ENCODE data around the gene SV2C. TPM values are rescaled to one million over a fixed set of nuclear protein-coding genes. Genes with fewer than 3 reads are reported as not detected.

Gene SV2C
- total RNA-seq, 1 experiment from 2014 or later, result not detected

GRCh38 chr5:76234665-76235064, 151.5 kb downstream of the SV2C start (continued):
- TF ChIP-seq JUND (IDR thresholded peaks at IDR 0.05) (no peak), SRF (IDR thresholded peaks at IDR 0.05; ENCODE audit: low read depth) (no peak), TCF7L2 (IDR thresholded peaks at IDR 0.05; ENCODE audit: borderline replicate concordance, extremely low read depth, insufficient read depth, insufficient read length) (no peak)

- H4K20me1 ChIP-seq (ENCODE audit: insufficient read depth), result no peaks in the 10 kb centered on the region
- BruUV-seq (replicated peaks), result no TSS peak
- no peak overlapping the region for H3K27ac ChIP-seq (ENCODE audit: low read depth, low read length)
- TF ChIP-seq, protein P1, sequence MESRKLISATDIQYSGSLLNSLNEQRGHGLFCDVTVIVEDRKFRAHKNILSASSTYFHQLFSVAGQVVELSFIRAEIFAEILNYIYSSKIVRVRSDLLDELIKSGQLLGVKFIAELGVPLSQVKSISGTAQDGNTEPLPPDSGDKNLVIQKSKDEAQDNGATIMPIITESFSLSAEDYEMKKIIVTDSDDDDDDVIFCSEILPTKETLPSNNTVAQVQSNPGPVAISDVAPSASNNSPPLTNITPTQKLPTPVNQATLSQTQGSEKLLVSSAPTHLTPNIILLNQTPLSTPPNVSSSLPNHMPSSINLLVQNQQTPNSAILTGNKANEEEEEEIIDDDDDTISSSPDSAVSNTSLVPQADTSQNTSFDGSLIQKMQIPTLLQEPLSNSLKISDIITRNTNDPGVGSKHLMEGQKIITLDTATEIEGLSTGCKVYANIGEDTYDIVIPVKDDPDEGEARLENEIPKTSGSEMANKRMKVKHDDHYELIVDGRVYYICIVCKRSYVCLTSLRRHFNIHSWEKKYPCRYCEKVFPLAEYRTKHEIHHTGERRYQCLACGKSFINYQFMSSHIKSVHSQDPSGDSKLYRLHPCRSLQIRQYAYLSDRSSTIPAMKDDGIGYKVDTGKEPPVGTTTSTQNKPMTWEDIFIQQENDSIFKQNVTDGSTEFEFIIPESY (IDR thresholded peaks at IDR 0.05; ENCODE audit: extremely low read depth, insufficient replicate concordance, low read length), result no peak
- TF ChIP-seq FOSL1 (IDR thresholded peaks at IDR 0.05; ENCODE audit: low read depth) (no peak), SP1 (IDR thresholded peaks at IDR 0.05; ENCODE audit: low read depth) (no peak), ZFX (IDR thresholded peaks at IDR 0.05) (no peak), MAX (IDR thresholded peaks at IDR 0.05) (no peak), TCF7L2 (IDR thresholded peaks at IDR 0.05; ENCODE audit: borderline replicate concordance, extremely low read depth, insufficient read depth, insufficient read length) (no peak), CTCF (IDR thresholded peaks at IDR 0.05 in 2 of 3, conservative IDR thresholded peaks at IDR 0.05 in 1 of 3; ENCODE audit: borderline replicate concordance in 1 of 3, insufficient read depth in 1 of 3, low read depth in 2 of 3, low read length in 2 of 3) (no peak), EZH2 (IDR thresholded peaks at IDR 0.05) (no peak)
- H2AFZ ChIP-seq (ENCODE audit: low read depth, low read length, poor library complexity, severe bottlenecking), result no peak overlapping the region
- no peaks in the 10 kb centered on the region for H3K9me2 ChIP-seq (ENCODE audit: insufficient read depth)
- intact Hi-C loops (cut with micrococcal nuclease), result no loop called here
- H3K36me3 ChIP-seq (ENCODE audit: control insufficient read depth in 1 of 2, insufficient read depth in 2 of 2, low read length in 2 of 2), result no peaks in the 10 kb centered on the region
- DNase-seq (ENCODE audit: low read depth, low spot score), result no peak
- peaks cover 18% of the 10 kb centered on the region for H3K27me3 ChIP-seq (ENCODE audit: insufficient read depth, low read length)
- no peaks in the 10 kb centered on the region for H3K79me2 ChIP-seq (ENCODE audit: insufficient read depth, low read length)
- ChIA-PET POLR2A (no interaction called here), CTCF (no interaction called here), RAD21 (ENCODE audit: low non-redundant PET in 1 of 2, low total read pairs in 2 of 2, uncharacterized antibody in 2 of 2, unreplicated experiment in 2 of 2) (no interaction called here)
- no peaks in the 10 kb centered on the region for H3K9me3 ChIP-seq (ENCODE audit: control insufficient read depth in 1 of 2, insufficient read depth in 1 of 2, low read depth in 1 of 2, low read length in 2 of 2)
- H3K4me1 ChIP-seq (ENCODE audit: control insufficient read depth in 1 of 2, insufficient read depth in 2 of 2, low read length in 2 of 2), result no peaks in the 10 kb centered on the region
- no peak for ATAC-seq
- H3K4me3 ChIP-seq (replicated peaks in 1 of 2; ENCODE audit: low read depth in 1 of 2, low read length in 2 of 2), result no peak overlapping the region
- H3K4me2 ChIP-seq (ENCODE audit: low read length), result no peak overlapping the region
- H3K9ac ChIP-seq (ENCODE audit: low read length), result no peak overlapping the region
Measured at GRCh38 chr5:76236684-76237083, 153.5 kb downstream of the SV2C start.

Data from HCT116 (cell line).